ENCODE measurements around the gene NLRP6.
"Not testable (repeated sequence)": the region's sequence is repeated elsewhere in the genome, so short reads cannot be mapped to it uniquely, and the experiment has no call there.

The NLRP6 gene

GRCh38 chr11:311013-311748 lies 33.0 kb downstream of the NLRP6 start:
- not testable (repeated sequence) for DNase-seq

- DNase-seq = no peak
These were observed 34.0 kb downstream of the NLRP6 start for GRCh38 chr11:312092-312816.

- DNase-seq = no peak
These were observed 35.1 kb downstream of the NLRP6 start for GRCh38 chr11:313304-313786.

GRCh38 chr11:313787-314553 lies 35.8 kb downstream of the NLRP6 start, which contains the start of gene IFITM1:
Gene IFITM1 (plus strand): TSS chr11:314040. CDS start chr11:314171, 131 bp downstream.
- peak; percentile 77 for DNase-seq

- DNase-seq = not testable (repeated sequence)
These were observed 36.3 kb downstream of the NLRP6 start for GRCh38 chr11:314554-314875.

GRCh38 chr11:315051-315481 lies 36.9 kb downstream of the NLRP6 start:
- no peak for DNase-seq

GRCh38 chr11:315516-315994 lies 37.3 kb downstream of the NLRP6 start:
- DNase-seq = no peak

- DNase-seq = no peak
These were observed 38.0 kb downstream of the NLRP6 start for GRCh38 chr11:316031-316701.

- no peak for DNase-seq
These were observed 38.7 kb downstream of the NLRP6 start for GRCh38 chr11:316891-317301.

- DNase-seq = not testable (repeated sequence)
These were observed 39.6 kb downstream of the NLRP6 start for GRCh38 chr11:317668-318404.

- DNase-seq = not testable (repeated sequence)
These were observed 40.4 kb downstream of the NLRP6 start for GRCh38 chr11:318405-319120.

GRCh38 chr11:319121-319887 lies 41.1 kb downstream of the NLRP6 start:
- DNase-seq = not testable (repeated sequence)

- DNase-seq = not testable (repeated sequence)
These were observed 41.7 kb downstream of the NLRP6 start for GRCh38 chr11:319888-320273.

- no peak for DNase-seq
These were observed 45.9 kb downstream of the NLRP6 start for GRCh38 chr11:324156-324555.

- DNase-seq = not testable (repeated sequence)
These were observed 46.6 kb downstream of the NLRP6 start for GRCh38 chr11:324593-325517.

GRCh38 chr11:325796-326591 lies 47.8 kb downstream of the NLRP6 start:
- DNase-seq = no peak

GRCh38 chr11:326592-326841 lies 48.3 kb downstream of the NLRP6 start:
- DNase-seq = no peak

GRCh38 chr11:326842-327580 lies 48.8 kb downstream of the NLRP6 start:
- peak; percentile 88 for DNase-seq

Measured in inflammatory macrophage treated with lipopolysaccharide for 4 hours (primary cell).